ENCODE data around the gene PDCD6IP.
"Not testable (repeated sequence)": the region's sequence is repeated elsewhere in the genome, so short reads cannot be mapped to it uniquely, and the experiment has no call there.

The PDCD6IP gene

GRCh38 chr3:33798418-33799201 is at the start of gene PDCD6IP:
PDCD6IP (plus strand) TSS chr3:33798630; CDS start chr3:33798729, 99 bp downstream.
- DNase-seq = peak; percentile 73 to 95

GRCh38 chr3:33749546-33750210 is 48.8 kb upstream of the PDCD6IP start:
- no peak for DNase-seq

- no peak for DNase-seq
These were observed 48.2 kb upstream of the PDCD6IP start for GRCh38 chr3:33750211-33750548.

- DNase-seq = no peak
These were observed 47.1 kb upstream of the PDCD6IP start for GRCh38 chr3:33751336-33751735.

- not testable (repeated sequence) for DNase-seq
These were observed 44.0 kb upstream of the PDCD6IP start for GRCh38 chr3:33754391-33754790.

GRCh38 chr3:33758281-33758680 is 40.1 kb upstream of the PDCD6IP start:
- DNase-seq = no peak

GRCh38 chr3:33758864-33759263 is 39.6 kb upstream of the PDCD6IP start:
- no peak for DNase-seq

GRCh38 chr3:33768578-33769330 is 29.7 kb upstream of the PDCD6IP start:
- no peak for DNase-seq

- DNase-seq = no peak
These were observed 24.8 kb upstream of the PDCD6IP start for GRCh38 chr3:33773637-33774036.

GRCh38 chr3:33775363-33775762 is 23.1 kb upstream of the PDCD6IP start:
- no peak for DNase-seq

- DNase-seq = no peak
These were observed 20.4 kb upstream of the PDCD6IP start for GRCh38 chr3:33777996-33778395.

GRCh38 chr3:33779751-33780150 is 18.7 kb upstream of the PDCD6IP start:
- DNase-seq = no peak

GRCh38 chr3:33781413-33781812 is 17.0 kb upstream of the PDCD6IP start:
- DNase-seq = not testable (repeated sequence)

GRCh38 chr3:33786565-33787327 is 11.7 kb upstream of the PDCD6IP start:
- DNase-seq = no peak

- DNase-seq = peak in 1 of 2 experiments; percentile 73
These were observed 11.0 kb upstream of the PDCD6IP start for GRCh38 chr3:33787328-33788009.

GRCh38 chr3:33789183-33789954 is 9.1 kb upstream of the PDCD6IP start:
- DNase-seq = no peak

GRCh38 chr3:33790091-33790490 is 8.3 kb upstream of the PDCD6IP start:
- DNase-seq = no peak

- no peak for DNase-seq
These were observed 6.8 kb upstream of the PDCD6IP start for GRCh38 chr3:33791477-33792166.

- no peak for DNase-seq
These were observed 6.1 kb upstream of the PDCD6IP start for GRCh38 chr3:33792167-33792892.

GRCh38 chr3:33795131-33795530 is 3.3 kb upstream of the PDCD6IP start:
- DNase-seq = no peak
